Medulla oblongata (tissue), 1 donor: ENCODE measurements around the gene OVCH2.
A peak's percentile ranks its signal among the peaks of the same experiment; 100 is the strongest.
"Not testable (repeated sequence)": the region's sequence is repeated elsewhere in the genome, so short reads cannot be mapped to it uniquely, and the experiment has no call there.

ENCODE experiments used
- DNase-seq: peaks from one replicate; pipeline ENCODE4 v3.0.0-alpha.2; 2015; ENCODE audit errors: extremely low spot score

Gene OVCH2, protein sequence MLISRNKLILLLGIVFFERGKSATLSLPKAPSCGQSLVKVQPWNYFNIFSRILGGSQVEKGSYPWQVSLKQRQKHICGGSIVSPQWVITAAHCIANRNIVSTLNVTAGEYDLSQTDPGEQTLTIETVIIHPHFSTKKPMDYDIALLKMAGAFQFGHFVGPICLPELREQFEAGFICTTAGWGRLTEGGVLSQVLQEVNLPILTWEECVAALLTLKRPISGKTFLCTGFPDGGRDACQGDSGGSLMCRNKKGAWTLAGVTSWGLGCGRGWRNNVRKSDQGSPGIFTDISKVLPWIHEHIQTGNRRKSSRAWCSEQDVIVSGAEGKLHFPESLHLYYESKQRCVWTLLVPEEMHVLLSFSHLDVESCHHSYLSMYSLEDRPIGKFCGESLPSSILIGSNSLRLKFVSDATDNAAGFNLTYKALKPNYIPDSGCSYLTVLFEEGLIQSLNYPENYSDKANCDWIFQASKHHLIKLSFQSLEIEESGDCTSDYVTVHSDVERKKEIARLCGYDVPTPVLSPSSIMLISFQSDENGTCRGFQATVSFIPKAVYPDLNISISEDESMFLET

DNA sequence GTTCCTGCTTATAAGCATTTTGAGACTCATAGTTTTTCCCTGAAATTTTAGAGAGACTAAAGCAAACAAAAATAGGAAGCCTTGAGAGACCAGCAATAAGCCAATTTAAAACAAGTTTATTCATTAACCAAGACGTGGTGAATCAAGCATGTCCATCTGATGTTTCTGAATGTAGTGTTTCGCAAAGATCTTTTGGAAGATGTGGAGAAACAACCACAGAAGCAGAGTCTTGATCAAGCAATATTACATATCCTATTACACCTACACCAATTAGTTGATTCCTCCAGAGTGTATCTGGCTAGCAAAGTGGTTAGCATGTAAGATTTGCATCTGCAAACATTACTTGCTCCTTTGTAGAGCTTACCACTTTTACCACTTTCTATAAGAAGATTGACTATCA is at the start of gene OVCH2:
OVCH2 (minus strand) TSS at position 101 of the 400 bp plus-strand sequence; CDS start at position 18, 83 bp downstream.
- no peak for DNase-seq

DNA sequence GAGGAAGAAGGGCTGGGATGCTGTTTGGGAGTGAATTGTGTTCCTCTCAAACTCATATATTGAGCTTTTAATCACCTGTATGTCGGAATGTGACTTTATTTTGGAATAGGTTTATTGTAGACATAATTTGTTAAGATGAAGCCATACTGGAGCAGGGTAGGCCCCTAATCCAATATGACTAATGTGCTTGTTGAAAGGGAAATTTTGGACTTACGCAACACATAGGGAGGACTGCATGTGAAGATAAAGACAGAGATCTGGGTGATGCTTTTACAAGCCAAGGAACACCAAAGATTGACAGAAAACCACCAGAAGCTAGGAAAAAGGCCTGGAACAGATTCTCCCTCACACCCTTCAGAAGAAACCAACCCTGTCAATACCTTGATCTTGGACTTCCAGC is 43.2 kb upstream of the OVCH2 start:
- DNase-seq: no peak

DNA sequence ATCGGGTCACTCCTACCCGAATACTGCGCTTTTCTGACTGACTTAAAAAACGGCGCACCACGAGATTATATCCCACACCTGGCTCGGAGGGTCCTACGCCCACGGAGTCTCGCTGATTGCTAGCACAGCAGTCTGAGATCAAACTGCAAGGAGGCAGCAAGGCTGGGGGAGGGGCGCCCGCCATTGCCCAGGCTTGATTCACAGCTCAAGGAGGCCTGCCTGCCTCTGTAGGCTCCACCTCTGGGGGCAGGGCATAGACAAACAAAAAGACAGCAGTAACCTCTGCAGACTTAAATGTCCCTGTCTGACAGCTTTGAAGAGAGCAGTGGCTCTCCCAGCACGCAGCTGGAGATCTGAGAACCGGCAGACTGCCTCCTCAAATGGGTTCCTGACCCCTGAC is 28.5 kb upstream of the OVCH2 start:
- DNase-seq: not testable (repeated sequence)

- no peak for DNase-seq
These were observed 8.5 kb upstream of the OVCH2 start for GRCh38 chr11:7714786-7715185.

DNA sequence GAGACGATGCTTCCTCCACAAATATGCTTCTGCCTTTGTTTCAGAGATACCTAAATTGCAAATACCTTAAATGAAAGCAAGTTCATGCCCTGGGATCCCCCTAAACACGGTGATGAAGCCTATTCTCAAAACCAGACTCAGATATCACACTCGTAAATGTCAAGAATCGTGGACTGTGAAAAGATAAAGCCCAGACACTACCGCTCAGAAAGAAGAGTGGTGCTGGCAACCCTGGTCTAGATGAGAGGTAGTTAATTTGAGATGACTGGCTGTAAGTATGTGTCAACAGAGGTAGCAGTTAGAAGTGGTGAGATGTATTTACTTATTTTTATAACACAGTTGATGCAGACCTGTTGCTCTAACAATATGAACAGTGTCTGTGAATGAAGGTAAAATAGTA is 2.5 kb downstream of the OVCH2 start:
- DNase-seq: no peak

GRCh38 chr11:7696424-7696823 is 9.9 kb downstream of the OVCH2 start:
- DNase-seq: no peak

DNA sequence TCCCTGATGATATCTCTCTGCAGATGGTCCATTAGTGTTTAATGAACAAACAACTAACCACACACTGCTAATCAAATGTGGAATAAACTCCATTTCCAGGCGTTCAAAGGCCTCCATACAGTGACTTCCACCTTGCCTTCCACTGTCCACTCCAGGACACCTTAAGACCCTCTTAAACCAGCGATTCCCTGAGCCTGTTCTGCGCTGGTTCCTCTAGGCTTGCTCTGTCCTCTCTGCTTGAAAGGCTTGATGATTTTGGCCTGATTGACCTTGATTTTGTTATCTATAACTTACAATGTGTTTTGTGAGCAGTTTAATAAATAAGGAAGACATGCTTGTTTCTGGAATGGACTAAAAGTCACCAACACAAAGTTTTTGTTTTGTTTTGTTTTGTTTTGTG is 12.0 kb downstream of the OVCH2 start:
- DNase-seq: no peak

DNA sequence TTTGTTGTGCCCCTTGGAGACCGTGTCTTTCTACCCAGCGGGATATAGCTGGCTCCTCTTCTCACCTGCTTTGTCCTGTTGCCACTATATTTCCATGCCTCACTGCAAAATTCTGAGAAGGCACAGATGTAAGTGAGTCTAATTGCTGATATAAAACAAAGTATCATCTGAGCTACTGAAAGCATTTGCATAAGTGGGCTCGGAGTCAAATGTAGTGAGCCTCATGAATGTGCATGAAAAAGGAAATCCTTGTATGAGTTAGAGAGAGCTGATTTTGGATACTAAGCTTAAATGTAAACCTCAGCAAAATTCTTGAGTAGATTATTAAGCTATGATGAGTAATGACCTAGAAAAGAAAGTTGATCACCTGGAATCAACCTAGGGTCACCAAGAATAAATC is 13.9 kb downstream of the OVCH2 start:
- DNase-seq: no peak

- no peak for DNase-seq
These were observed 14.4 kb downstream of the OVCH2 start for GRCh38 chr11:7691759-7692350.

DNA sequence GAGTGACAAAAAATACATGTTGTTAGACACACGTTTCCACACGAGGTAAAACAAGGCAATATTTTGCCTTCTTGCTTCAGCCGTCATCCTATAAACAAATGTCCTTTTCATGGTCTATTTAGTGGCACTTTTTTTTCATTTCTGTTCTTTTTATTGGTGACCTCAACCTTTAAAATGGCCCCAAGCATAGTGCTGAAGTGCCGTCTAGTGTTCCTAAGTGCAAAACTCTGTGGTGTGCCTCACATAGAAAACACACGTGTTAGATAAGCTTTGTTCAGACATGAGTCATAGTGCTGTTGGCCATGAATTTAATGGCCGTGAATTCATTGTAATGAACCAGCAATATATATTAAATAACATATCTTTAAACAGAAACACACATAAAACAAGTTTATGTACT is 15.6 kb downstream of the OVCH2 start:
- no peak for DNase-seq

GRCh38 chr11:7689239-7689638 is 17.0 kb downstream of the OVCH2 start:
- no peak for DNase-seq

- peak; percentile 60 for DNase-seq
These were observed 17.9 kb downstream of the OVCH2 start for GRCh38 chr11:7688238-7688826.

GRCh38 chr11:7687386-7687785 is 18.9 kb downstream of the OVCH2 start:
- DNase-seq: no peak

GRCh38 chr11:7686761-7687160 is 19.5 kb downstream of the OVCH2 start:
- no peak for DNase-seq

DNA sequence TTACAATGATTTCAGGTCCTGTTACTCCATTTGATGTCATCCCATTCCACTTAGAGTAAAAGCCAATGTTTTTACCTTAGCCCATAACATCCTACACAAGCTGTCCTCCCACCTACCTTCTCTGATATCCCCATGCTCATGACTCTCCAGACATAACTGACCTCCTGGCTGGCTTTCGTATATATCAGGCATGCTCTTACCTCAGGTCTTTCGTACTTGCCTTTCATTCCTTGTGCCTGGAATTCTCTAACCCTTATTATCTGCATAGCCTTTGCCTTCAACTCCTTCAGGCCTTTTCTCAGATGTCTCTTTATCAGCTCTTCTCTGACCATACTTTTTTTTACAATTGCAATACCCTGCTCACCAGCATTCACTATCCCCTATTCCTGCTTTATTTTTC is 22.7 kb downstream of the OVCH2 start:
- DNase-seq: no peak

DNA sequence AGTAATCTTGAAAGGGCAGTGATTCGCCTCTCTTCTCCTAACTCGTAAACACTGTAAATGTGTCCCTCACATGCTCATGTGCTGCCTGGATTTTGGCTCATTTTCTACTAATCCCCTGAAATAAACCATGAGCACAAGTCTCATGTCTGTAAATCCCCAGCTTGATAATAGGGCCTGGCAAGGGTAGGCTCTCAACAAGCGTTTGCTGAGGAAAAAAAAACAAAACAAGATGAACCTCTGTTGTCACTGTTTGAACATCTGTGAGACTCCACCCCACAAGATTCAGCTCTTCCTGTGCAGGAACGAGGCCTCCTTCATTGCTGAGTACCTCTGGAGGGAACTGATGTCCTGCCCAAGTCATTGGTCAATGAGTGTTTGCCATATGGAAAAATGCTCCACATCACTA is 28.5 kb downstream of the OVCH2 start:
- no peak for DNase-seq

- DNase-seq: no peak
These were observed 29.2 kb downstream of the OVCH2 start for GRCh38 chr11:7677071-7677470.

DNA sequence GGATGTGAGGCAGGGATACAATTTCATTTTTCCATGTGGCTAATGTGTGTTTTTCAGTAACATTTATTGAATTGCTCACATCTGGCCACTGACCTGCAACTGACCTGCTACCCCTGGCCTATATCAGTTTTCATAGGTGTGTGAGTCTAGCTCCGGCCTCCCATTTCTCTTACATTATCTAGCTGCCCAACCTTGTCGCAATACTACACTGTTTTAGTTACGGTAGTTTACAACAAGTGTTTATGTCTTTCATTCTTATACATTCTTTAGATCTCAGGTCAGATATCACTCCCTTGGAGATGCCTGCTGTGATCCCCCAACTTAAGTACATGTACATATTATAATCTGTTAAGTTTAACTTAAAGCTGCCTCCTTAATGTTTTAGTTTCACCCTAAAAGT is 30.6 kb downstream of the OVCH2 start:
- no peak for DNase-seq

GRCh38 chr11:7673724-7674434 is 32.4 kb downstream of the OVCH2 start:
- no peak for DNase-seq

DNA sequence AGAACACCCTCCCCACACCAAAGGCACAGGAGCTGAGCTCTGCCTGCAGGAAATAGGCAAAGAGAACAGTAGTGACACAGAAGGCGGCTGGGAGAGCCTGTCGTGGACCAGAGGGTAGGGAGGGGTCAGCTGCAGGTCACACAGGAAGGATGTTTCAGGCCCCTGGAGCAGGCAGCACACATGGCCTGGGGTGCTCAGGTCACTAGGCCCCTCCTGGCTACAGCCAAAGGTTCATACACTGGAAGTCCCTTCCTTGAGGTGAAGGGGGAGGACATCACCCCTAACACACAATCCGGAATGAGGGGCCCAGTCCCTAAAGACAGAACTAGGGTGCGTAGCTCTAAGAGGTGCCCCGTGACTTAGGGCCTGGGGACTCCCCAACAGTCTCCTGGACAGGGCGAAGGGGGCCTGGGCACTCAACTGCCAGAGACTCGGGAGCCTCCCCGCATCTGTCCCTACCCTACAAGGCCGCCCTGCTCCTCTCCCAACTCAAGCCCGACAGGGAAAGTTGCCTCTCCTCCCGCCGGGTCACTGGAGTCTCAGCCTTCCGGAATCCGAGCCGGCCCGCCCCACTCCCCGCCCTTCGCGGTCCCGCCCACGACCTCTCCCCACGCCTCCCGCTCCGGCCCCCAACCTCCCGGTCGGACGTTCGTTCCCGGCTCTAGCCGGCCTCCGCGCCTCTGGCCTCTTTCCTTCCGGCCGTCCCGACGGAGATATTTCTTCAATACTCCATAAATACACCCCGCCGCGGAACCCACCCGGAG is 33.1 kb downstream of the OVCH2 start, which contains the start of gene CYB5R2:
CYB5R2 (minus strand) TSS at position 541 of the 764 bp plus-strand sequence. CDS start 675 bp downstream, outside the sequence.
- peak; percentile 67 for DNase-seq

DNA sequence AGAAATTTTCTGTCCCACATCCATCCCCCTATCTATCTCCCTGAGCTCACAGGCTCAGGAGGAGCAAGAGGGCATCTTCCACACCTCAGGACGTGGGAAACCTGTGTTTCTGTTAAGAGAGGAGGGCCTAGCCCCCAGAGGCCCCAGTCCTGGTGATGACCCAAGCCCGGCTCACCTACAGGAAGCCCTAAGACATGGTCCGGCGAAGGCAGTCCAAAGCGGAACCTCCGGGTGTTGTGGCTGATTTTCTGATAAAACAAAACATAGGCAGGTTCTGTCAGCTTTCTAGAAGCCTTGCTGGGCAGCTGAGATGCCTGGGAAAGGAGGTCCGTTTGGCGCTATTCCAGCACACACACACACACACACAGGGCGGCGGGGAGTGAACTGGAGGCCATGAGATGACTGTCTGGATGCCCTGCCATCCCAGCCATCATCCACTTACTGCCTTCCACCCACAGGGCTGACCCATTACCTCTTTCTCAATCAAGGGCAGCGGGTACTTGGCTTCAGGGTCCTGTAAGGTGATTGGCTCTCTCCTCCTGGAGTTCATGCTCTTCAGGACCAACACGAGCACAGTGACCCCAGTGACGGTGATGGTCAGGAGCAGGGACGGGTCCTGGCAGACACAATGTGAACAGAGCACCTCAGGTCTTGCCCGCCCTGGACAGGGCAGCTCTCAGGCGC is 33.9 kb downstream of the OVCH2 start:
- no peak for DNase-seq
